ENCODE measurements around the gene GAD1.

DNA sequence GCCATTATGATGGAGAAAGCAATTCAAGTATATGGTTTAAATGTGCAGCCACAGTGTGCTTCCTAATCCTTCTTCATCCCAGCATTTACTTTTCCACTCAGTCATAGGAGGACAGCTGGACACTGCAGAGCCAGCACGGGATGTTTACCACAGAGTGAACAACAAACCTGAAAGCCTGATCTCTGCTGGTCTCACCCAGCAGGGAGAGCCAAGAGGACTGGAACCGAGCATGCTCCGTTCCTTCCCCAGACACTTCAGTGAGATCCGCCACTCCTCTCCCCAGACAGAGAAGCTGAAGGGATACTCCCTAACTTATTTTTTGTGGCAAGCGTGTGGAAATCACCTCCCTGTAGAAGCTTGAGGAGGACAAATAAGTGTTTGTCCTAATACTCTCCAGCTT, 89.2 kb downstream of the GAD1 start:
- TF ChIP-seq, protein P1, sequence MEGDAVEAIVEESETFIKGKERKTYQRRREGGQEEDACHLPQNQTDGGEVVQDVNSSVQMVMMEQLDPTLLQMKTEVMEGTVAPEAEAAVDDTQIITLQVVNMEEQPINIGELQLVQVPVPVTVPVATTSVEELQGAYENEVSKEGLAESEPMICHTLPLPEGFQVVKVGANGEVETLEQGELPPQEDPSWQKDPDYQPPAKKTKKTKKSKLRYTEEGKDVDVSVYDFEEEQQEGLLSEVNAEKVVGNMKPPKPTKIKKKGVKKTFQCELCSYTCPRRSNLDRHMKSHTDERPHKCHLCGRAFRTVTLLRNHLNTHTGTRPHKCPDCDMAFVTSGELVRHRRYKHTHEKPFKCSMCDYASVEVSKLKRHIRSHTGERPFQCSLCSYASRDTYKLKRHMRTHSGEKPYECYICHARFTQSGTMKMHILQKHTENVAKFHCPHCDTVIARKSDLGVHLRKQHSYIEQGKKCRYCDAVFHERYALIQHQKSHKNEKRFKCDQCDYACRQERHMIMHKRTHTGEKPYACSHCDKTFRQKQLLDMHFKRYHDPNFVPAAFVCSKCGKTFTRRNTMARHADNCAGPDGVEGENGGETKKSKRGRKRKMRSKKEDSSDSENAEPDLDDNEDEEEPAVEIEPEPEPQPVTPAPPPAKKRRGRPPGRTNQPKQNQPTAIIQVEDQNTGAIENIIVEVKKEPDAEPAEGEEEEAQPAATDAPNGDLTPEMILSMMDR (IDR thresholded peaks at IDR 0.05) = no peak
- TF ChIP-seq POLR2A (IDR thresholded peaks at IDR 0.05) = no peak

All from testis (tissue), 2 donors.